ENCODE results near the gene EXOC6. TPM values are rescaled to one million over a fixed set of nuclear protein-coding genes. Genes with fewer than 3 reads are reported as not detected.
"Not testable (repeated sequence)": the region's sequence is repeated elsewhere in the genome, so short reads cannot be mapped to it uniquely, and the experiment has no call there.

EXOC6 gene
- total RNA-seq, 1 experiment from 2014 or later = 37.7 TPM

- DNase-seq (ENCODE audit: extremely low read depth, low read depth) = no peak
These were observed 28.3 kb downstream of the EXOC6 start for GRCh38 chr10:92876509-92877036.

- peak; percentile 57 for DNase-seq (ENCODE audit: extremely low read depth, low read depth)
These were observed 32.0 kb downstream of the EXOC6 start for GRCh38 chr10:92880233-92880861.

GRCh38 chr10:92880917-92881316, 32.6 kb downstream of the EXOC6 start:
- no peak for DNase-seq (ENCODE audit: extremely low read depth, low read depth)

- DNase-seq (ENCODE audit: extremely low read depth, low read depth) = no peak
These were observed 38.1 kb downstream of the EXOC6 start for GRCh38 chr10:92886334-92886961.

GRCh38 chr10:92890471-92890870, 42.2 kb downstream of the EXOC6 start:
- no peak for DNase-seq (ENCODE audit: extremely low read depth, low read depth)

GRCh38 chr10:92891885-92892690, 43.8 kb downstream of the EXOC6 start:
- peak; percentile 59 for DNase-seq (ENCODE audit: extremely low read depth, low read depth)

GRCh38 chr10:92892691-92893054, 44.4 kb downstream of the EXOC6 start:
- no peak for DNase-seq (ENCODE audit: extremely low read depth, low read depth)

- DNase-seq (ENCODE audit: extremely low read depth, low read depth) = no peak
These were observed 45.8 kb downstream of the EXOC6 start for GRCh38 chr10:92894081-92894655.

GRCh38 chr10:92897916-92898315, 49.6 kb downstream of the EXOC6 start:
- peak; percentile 11 for DNase-seq (ENCODE audit: extremely low read depth, low read depth)

- DNase-seq (ENCODE audit: extremely low read depth, low read depth) = no peak
These were observed 53.5 kb downstream of the EXOC6 start for GRCh38 chr10:92901819-92902251.

GRCh38 chr10:92903633-92904032, 55.3 kb downstream of the EXOC6 start:
- DNase-seq (ENCODE audit: extremely low read depth, low read depth) = no peak

GRCh38 chr10:92907280-92907679, 59.0 kb downstream of the EXOC6 start:
- no peak for DNase-seq (ENCODE audit: extremely low read depth, low read depth)

- not testable (repeated sequence) for DNase-seq (ENCODE audit: extremely low read depth, low read depth)
These were observed 64.3 kb downstream of the EXOC6 start for GRCh38 chr10:92912631-92913030.

GRCh38 chr10:92913973-92914372, 65.7 kb downstream of the EXOC6 start:
- no peak for DNase-seq (ENCODE audit: extremely low read depth, low read depth)

GRCh38 chr10:92914478-92915325, 66.4 kb downstream of the EXOC6 start:
- DNase-seq (ENCODE audit: extremely low read depth, low read depth) = peak; percentile 66

- DNase-seq (ENCODE audit: extremely low read depth, low read depth) = no peak
These were observed 67.6 kb downstream of the EXOC6 start for GRCh38 chr10:92915892-92916291.

GRCh38 chr10:92916433-92916832, 68.1 kb downstream of the EXOC6 start:
- DNase-seq (ENCODE audit: extremely low read depth, low read depth) = no peak

GRCh38 chr10:92918603-92919002, 70.3 kb downstream of the EXOC6 start:
- no peak for DNase-seq (ENCODE audit: extremely low read depth, low read depth)

- no peak for DNase-seq (ENCODE audit: extremely low read depth, low read depth)
These were observed 72.5 kb downstream of the EXOC6 start for GRCh38 chr10:92920866-92921265.

GRCh38 chr10:92923416-92923815, 75.1 kb downstream of the EXOC6 start:
- no peak for DNase-seq (ENCODE audit: extremely low read depth, low read depth)

Measured in NCI-H460 (cell line).